GM19351 (cell line): ENCODE data around the gene RABGGTA.

Source experiments
- ATAC-seq: cut with Tn5 transposase; IDR thresholded peaks from one replicate; pipeline ENCODE4 v1.9.1; 2021; ENCODE audit warnings: mild to moderate bottlenecking, moderate library complexity; ENCODE audit not compliant: unreplicated experiment

RABGGTA gene

DNA sequence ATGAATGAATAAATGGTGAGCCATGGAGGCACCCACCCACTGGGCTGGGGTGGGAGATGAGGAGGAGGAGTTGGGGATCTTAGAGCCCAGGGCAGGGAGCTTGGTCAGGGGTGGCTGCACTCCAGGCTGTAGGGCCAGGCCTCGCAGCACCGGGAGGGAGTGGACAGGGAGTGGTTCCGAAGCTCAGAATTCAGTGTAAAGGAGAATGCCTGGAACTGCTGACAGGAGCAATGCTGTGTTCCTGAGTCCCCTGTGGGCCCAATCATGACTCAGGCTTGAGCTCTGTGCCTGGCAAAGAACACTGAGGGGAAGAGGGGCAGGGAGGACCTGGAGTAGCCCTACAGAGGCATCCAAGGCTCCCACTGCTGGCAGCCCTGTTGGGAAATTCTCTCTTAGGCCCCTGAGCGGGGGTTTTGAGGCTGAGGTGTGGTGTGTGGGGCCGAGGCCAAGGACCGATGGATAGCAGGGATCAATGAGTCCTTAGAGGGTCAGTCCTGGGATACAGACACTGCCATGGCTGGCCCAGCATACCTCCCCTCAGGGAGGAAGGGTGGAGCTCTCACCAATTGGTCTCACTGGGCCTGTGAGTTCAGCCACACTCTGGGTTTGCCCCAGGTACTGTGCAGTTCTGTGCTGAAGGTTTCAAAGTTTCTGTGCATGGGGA lies 9.5 kb upstream of the RABGGTA start:
- no peak for ATAC-seq

DNA sequence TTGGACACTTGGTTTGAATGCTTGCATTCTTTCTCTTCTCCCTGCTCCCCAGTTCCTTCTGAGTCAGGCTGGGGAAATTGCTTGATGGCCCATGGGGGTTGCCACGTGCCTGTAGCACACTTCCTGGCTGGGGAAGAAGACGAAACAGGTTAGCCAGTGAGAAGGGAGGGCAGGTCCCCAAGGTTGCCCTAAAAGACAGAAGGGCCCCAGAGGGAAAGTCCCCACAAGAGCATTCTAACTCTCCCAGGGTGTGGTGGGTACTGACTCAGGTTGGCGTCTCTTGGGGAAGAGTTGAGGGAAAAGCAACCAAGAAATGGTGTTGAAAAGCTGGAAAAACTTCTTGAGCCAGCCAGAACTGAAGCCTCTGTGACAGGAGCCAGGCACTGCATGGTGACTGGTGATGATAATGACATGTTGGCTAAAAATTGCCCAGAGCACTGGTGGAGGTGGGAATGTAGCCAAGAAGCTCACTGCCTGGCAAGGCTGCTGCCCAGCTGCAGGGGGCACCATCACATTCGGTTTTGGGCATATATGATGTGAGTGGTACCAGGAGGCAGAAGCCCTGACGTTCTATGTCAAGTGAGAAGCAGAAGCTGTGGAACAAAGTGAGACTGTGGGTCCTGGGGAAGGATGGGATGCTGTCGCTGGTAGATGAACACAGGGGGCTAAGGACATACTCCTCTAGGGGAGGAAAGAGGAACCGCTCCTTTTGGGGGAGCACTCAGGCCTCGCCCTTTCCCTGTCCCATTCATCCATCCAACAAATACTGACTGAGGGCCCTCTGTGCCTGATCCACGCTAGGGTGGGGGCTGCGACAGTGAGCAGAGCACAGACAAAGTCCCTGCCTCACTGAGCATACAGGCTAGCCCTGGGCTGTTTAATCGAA lies 8.1 kb upstream of the RABGGTA start:
- peak; percentile 60 for ATAC-seq

DNA sequence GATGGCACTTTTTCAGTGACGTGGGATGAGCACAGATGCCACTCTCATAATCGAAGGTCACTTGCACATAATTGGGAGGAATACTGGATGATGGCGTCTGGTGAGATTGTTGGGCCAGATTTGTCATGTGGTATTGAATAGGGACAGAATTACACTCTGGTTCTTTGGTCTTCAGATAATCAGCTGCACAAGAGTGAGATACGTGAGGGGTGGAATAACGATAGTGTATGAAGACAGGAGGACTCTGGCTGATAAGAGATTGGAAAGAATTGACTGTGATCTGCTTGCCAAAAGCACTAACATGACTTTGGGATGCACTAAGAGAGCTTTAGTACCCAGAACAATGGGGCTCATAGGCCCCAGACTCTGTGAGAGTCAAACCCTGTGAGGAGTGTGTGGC lies 7.0 kb upstream of the RABGGTA start:
- ATAC-seq = no peak

DNA sequence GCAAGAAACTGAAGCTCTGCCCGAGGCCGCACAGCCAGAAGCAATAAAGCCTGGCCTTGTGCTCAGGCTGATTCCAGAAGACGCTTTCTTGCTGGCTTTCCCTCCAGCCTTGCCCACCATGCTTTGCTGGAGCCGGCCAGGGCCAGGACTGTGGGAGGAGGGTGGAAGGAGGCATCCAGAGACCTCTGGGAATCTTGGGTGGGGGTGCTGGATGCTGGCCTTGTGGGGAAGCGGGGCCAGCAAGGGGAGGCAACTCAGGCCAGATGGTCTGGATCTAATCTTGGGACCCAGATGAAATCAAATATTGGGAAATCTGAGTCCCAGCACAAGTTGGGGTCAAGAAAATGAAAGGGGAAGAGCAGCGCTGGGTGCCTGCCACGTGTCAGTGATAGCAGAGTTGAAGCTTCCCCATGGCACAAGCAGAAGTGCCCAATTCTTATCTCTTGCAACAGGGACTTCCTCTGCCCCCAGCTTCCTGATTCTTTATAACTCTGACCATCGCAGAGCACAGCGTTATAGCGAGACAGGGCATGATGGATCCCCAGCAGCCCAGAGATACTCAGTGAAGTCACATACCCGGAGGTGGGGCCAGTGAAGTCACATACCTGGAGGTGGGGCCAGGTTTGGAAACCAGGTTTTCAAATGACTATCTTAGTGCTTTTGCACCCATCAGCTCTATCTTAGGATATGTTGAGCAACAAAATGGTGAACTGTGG lies 6.4 kb upstream of the RABGGTA start:
- ATAC-seq = no peak

DNA sequence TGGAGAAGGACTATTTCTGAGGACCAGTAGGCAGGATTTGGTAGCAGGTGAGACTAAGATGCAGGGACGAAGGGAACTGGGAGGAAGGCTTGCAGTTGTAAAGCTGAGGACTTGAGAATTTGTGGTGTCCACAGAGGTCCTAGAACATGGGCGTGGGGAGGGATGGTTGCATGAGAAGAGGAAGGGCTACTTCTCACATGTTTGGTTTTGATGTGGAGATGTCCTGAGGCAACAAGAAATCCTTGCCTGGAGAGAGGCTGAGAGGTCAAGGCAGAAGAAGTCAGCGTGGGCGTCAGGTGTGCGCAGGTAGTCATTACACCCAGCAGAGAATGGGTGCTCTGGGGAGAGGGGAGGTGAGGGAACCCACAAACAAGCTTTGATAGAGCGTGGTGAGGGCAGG lies 5.7 kb upstream of the RABGGTA start:
- no peak for ATAC-seq

DNA sequence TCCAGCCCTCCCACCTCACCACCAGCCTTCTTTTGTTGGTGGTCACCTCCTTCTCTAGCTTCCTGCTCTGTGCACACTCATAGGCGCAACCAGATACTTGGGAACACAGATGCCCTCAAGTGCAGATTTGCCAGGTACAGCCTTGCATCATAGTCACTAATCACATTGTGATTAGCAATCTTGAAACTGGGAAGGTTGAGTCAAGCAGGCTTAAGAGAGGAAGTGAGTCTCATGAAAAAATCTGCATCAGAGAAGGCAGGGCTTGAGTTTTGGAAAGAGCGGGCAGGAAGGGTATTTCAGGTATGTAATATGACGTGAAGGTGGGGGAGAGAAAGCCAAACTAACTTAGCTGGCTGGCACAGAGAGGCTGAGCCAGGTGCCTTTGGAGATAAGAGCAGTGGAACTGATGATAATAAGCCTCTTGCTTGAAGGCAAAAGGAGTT lies 2.7 kb upstream of the RABGGTA start:
- ATAC-seq = peak; percentile 40

DNA sequence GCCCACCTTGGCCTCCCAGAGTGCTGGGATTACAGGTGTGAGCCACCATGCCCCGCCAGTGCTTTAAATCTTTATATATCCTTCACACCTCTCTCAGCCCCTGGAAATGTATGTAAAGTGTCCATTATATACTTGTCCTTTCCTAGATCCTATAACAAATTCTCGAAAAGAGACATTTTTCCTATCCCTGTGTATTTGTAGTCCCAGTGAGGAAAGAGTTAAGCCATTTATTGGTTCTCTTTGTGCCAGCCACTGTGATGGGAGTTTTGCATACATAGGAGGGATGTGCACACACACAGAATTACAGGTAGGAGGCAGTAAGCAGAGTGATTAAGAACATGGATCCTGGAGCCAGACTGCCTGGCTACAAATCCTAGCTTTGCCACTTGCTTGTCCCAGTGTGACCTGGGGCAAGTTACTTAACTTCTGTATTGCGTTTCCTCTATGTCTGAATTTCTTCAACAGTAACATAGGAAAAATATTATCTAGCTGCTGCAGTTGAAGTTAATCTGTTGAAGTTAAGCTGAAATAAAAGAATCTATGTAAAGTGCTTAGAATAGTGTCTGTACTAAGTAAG lies 2.1 kb upstream of the RABGGTA start:
- no peak for ATAC-seq

DNA sequence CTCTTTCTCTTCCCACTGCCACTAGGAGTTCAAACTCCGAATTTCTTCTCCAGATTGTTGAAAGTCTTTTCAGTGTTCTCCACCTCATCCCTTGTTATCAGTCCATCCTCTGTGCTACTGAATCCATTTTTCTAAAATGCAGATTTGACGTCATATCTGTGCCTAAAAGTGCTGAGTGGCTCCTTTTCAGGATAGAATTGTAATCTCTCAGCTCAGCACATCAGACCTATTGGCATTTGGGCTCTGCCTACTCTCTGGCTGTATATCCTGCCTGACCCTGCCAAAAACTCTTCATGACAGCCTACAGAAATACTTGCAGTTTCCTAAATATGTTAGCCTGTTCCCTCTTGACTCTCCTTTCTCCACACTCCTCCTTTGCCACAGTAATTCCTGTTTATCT lies 1.1 kb upstream of the RABGGTA start:
- no peak for ATAC-seq

DNA sequence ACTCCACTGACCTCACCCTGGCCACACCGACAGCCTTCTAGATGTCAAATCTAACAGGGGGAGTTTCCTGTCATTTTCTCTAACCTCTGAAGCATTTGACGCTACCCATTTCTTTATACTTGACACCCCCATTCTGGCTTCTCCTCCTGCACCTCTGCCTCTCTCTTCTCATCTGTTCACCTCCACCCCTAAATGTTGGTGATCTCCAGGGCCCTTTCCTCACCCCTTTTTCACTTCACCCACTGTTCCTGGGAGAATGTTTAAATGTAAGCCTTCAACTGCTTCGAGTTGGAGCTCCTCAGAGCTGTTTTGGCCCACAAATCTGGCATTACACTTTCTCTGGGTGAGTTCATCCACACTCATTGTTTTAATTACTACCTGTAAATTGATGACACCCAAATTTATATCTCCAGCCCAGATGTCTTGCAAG lies 452 bp upstream of the RABGGTA start:
- ATAC-seq = no peak

DNA sequence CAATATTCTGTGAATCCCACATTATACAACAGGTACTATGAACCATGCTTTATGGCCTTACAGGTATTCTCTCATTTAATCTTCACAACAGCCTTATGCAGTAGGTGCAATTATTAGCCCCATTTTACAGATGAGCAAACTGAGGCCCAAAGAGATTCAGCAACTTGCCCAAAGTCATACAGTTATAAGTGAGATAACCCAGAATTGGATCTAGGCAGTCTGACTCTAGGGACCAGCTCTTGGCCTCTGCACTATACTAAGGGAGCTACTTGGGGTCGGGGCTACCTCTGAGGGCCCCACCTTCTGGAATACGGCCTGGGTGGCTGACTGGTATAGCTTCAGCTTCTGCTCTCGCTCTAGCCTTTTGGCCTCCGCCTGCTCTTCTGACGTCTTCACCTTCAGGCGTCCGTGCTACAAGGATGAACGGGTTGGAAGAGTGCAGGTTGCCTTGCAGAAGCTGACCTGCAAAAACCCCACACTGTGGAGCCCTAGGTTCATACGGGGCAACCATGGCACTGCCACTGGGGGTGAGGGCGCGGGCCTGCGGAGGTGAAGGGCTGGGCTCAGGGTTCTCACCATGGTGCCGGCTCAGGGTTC lies 762 bp downstream of the RABGGTA start:
- ATAC-seq = no peak

DNA sequence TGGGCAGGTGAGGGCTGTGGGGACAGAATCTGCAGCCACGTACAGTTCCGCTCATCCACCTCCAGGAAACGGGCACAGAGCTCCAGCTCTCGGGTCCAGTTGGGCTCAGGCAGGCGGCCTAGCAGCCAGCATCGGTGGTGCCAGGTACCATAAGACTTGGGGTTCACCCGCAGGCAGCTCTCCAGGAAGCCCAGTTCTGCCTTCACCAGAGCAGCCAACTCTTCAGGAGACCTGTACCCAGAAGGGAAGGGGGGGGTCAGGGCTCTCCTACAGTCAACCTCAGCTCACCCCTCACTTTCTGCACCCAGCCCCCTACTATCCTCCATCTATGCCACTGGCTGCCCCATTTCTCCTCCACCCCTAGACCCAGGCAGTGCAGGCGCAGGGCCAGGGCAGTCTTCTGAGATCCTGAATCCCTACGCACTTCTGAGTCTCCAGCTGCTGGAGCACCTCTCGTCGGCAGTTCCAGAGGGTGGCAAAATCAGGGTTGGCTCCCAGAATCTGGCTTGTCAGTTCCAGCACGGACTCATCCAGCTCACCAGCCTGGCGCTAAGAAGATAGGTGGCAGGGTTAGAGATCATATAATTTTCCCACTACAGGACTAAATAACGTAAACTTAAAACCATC lies 1.4 kb downstream of the RABGGTA start:
- ATAC-seq = no peak

DNA sequence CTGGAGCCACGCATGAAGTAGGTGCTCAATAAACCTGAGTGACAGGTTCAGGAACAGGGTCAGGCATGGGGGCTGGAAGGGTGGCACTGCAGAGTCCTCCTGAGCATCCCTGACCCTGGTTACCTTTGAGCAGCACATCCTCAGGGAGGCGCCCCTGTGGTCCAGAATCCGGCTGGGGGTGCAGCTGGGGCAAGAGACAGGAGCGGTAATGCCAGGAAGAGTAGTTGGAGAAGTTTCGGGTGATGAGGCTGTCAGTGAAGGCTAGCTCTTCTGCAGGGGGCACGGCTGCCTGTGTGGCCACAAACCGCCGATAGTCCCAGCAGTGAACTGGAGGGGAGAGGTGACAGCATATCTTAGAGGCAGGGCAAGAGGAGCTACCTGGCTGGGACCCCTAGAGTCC lies 2.0 kb downstream of the RABGGTA start:
- no peak for ATAC-seq

DNA sequence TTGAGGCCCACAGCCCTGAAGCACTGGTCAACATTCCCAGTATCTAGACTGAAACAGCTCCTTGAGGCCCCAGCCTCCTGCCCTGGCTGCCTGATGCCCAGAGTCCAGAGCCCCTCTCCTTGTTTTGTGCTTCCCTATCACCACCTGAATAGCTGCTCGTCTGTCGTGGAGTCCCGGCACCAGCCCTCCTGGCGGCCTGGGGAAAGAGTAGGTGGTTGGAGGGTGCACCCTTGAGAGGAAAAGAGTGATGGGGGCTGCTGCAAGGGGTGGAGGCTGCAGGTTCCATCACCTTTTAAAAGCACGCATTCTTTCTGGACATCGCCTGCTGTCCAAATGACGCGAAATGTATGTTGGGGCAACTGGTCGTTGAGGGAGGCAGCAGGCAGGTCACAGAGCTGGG lies 3.2 kb downstream of the RABGGTA start:
- ATAC-seq = no peak

DNA sequence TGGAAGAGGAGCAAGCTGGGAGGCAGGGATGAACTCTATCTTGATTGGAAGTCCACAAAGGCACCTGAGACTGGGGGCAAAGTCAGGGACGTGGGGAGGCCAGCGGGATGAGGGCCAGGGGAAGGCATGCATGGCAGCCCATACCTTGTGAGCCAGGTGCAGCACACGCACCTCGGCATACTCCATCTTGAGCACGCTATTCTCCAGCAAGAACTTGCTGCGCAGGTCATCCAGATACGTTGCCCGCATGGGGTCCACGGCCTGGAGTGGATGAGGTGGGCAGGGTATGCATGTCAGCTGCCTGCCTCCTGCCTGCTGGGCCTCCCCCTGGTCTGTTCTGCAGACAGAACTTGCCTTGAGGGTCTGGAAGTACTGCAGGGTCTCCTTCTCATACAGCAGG lies 3.9 kb downstream of the RABGGTA start:
- ATAC-seq = no peak

DNA sequence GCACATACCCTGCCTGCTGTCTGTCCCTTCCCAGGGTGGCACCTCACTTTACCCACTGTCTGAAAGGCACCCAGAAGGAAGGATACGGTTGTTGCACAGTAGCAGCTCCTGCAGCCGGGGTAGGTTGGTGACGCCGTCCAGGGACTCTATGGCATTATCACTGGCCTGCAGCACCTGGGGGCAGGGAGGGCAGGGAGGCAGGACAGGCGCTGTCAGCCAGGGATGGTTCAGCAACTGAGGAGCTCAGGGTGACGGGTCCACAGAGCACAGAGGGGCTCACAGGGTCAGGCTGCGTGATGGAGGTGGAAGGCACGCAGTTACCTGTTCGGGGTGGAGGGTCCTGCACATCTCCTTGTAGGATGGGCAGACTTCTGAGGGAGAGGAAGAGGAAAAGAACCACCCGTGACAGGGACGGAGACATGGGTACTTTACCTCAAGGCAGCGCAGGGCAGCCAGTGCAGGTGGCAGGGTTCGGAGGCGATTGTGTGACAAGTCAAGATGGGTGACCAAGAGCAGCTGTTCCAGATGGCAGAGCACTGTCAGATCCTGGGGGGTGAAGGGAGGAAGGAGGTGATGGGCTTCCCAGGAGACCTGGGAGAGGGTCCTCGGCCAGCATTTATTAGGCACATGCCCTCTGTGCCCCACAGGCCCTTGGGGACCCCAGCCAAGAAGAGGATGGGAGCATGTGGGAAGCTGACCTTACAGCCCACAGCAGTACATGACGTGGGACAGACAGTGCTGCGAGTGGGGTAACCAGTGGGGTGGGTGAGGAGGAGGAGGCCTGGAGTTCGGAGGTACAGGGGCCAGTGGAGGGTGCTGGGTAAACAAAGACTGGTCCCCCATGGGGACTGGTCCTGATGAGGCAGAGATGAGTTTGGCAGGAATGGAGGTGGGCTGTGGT lies 4.8 kb downstream of the RABGGTA start:
- no peak for ATAC-seq

DNA sequence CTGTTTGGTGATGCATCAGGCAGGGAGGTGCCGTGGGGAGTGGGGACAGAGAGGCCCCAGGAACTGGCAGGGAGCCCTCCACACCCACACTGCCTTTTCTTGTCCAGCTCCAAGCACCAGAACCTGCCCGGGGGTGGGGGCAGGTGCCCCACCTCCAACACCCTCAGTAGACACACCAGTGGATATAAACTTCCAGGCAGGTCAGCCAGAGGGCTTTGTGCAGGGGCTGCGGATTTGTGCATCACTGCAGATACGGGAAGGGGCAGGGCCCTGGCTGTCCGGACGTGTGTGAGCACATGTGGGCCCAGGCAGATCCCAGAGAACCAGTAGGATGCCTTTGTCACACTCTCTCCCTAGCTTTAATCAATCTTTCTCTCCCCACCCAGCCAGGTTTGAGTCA lies 7.1 kb downstream of the RABGGTA start:
- ATAC-seq = no peak

DNA sequence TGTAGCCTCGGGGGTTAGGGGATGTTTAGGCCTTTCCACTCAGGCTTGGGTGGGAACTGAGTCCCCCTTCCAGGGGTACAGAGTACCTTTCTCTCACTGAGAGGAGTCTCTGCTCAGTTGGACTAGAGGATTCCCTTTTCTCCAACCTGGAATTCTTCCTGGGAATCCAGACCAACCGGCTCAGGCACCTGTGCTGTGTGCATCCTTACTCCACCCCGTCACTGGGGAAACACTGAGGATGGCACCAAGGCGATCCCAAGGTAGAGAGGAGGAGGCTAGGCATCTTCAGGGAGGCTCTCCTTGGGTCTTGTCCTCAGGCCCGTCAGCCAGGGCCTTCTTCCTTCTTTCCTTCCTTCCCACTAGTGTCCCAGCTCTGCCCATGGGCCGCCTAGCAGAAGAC lies 7.5 kb downstream of the RABGGTA start:
- ATAC-seq = no peak

DNA sequence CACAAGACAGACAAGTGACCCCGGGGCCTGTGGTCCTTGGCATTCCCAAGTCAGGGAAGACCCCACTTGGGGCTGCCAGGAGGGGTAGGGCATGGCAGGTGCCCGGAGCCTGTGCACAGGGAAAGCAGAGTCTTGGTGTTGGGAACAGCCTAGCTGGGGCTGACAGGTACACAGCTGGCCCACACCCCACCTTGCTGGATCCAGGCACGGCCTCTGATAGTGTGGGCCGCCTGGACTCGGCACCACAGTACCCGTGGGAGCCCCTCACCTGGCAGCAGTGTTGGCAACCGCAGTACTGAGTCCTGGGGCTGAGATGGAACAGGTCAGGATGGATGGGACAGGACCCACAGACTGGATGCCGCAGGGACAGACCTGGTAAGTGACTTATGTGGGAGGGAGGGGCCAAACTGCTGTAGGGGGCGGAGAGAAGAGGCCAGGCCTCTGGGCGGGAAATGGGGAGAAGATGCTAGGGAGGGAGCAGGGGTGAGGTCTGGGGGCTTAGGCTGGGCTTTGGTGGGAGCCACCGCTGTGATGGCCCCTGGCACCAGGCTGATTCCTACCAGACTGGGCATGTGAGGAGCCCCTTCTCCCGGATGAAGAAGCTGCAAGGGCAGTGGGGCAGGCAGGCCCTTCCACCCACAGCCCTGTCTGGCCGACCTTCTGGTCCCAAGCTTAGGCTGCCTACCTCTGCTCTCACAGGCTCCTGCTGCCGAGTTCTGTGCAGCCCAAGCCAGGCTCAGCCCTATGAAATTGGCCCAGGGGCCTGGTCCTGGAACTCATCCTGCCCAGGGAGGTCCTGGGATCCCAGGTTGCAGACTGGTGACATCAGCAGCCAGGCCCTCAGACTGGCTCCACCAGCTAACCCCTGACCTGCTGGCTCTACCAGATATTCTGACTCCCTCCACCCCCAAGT lies 8.3 kb downstream of the RABGGTA start, which contains the start of gene TGM1:
Gene TGM1, minus strand, starts transcription at position 357 of the 913 bp plus-strand sequence. CDS start 825 bp downstream, outside the sequence.
- no peak for ATAC-seq
